GOT3 (cell line): Measurements from ENCODE around the gene CORO2A.
"Not testable (repeated sequence)": the region's sequence is repeated elsewhere in the genome, so short reads cannot be mapped to it uniquely, and the experiment has no call there.

Source experiments
- DNase-seq: peaks from one replicate; lab custom pipeline; 2025; ENCODE audit warnings: mixed read lengths; lab: John Stamatoyannopoulos, UW

CORO2A gene

GRCh38 chr9:98081477-98082219, 110.8 kb downstream of the CORO2A start:
- DNase-seq: no peak

GRCh38 chr9:98080780-98081179, 111.7 kb downstream of the CORO2A start:
- no peak for DNase-seq

GRCh38 chr9:98080326-98080725, 112.1 kb downstream of the CORO2A start:
- DNase-seq: no peak

- no peak for DNase-seq
These were observed 113.5 kb downstream of the CORO2A start for GRCh38 chr9:98078895-98079294.

- DNase-seq: not testable (repeated sequence)
These were observed 115.9 kb downstream of the CORO2A start for GRCh38 chr9:98076514-98076890.

GRCh38 chr9:98075332-98075805, 117.1 kb downstream of the CORO2A start:
- DNase-seq: no peak

GRCh38 chr9:98074115-98074990, 118.1 kb downstream of the CORO2A start:
- DNase-seq: no peak

GRCh38 chr9:98071737-98072136, 120.7 kb downstream of the CORO2A start:
- DNase-seq: no peak
